NCI-H2081 (cell line): ENCODE data around the gene RND3.

Experiments used
- DNase-seq, 2 experiments: peaks; one replicate each; lab custom pipeline; 2025; lab: John Stamatoyannopoulos, UW

The RND3 gene, protein sequence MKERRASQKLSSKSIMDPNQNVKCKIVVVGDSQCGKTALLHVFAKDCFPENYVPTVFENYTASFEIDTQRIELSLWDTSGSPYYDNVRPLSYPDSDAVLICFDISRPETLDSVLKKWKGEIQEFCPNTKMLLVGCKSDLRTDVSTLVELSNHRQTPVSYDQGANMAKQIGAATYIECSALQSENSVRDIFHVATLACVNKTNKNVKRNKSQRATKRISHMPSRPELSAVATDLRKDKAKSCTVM

DNA sequence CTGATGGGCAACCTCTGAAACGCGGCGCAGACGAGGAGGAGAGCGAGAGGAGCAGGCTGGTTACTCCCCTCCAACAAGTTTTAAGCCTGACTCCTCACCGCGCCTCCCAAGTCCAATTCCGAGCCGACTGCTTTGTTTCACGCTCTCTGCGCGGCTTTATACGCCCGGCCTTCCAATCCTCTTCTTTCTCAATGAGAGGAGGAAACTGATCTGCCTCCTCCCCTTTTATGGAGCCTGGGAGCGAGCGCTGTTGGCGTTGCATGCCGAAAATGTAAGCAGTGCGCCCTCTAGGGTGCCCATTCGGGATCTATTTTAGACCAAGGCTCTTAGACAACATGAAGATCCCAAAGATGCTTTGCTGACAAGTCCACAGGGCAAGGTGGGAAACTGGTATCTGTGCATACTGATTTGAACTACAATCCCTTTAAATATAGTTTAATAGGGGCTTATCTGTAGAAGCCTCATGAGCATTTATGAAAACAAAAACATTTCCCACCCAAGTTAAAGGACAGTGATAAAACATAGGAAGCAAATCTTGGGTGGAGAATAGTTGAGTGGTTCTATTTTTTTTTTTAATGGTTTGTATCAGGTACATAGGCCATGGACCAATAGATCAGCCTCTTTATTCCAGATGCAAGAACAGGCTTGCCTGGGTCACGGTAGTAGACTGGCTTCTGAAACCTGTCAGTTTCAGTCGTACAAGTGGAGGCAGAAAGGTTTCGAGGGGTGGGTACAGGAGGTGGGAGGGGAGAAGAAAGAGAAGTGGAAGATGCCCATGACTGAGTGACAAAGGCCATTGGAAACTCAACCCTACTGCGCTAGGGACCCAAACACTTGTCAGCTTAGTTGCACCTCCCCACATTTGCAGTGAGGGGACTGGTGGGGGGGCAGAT lies at the start of gene RND3:
Gene RND3 (minus strand): TSS at position 131 of the 893 bp plus-strand sequence. CDS start 250 bp downstream, outside the sequence.
- peak; percentile 96 to 98 for DNase-seq

DNA sequence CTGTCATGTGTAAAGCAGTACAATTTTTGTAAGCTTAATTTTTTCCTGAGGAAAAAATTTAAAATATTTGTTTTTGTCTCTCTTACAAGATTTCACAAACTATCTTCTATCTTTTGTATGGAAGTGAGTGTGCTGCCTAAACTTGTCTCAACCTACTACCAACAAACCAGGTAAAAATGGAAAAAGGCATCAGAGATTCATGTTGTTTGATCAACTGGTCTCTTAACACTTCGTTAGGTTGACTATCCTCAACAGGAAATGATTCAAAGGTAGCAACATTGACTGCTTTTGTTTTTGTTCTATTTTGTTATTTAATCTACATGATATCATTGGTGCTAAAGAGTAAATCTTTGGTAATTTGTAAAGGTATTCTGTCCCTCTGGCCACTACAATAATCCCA lies 47.7 kb upstream of the RND3 start:
- no peak for DNase-seq

DNA sequence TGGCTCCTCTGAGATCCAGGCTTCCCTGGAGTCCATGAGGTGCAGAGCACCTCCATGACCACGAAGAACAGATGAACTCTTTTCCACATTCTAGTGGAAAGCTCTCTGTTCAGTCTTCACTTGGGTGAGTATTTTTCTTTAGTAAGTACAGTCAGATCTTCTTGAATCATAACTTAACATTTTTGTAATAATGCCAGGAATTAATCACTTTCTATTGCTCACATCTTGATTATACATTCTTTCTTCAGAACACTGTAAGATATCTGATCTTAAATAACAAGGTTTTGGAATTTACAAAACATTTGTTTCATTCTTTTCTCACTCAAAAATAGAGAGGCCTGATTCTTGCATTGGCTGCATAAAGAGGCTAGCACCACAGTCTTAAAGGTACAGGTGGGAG lies 45.4 kb upstream of the RND3 start:
- DNase-seq = no peak

DNA sequence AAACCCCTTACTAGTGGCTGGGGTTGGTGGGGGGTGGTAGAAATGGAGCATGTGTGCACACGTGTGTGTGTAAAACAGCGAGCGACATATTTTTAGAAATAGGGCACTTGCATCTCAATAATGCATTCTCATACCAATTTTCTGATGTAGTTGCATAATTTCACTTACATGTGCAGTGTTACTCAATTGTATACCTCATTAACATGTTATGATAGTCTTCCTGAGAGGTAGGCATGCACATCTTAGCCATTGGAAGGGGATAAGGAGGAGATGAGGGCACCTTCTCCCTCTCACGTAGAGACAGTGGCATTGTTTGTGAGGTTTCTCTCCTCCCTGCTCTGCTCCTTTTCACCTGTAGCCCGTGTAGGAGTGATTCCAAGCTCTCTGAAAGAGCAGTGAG lies 44.6 kb upstream of the RND3 start:
- no peak for DNase-seq

DNA sequence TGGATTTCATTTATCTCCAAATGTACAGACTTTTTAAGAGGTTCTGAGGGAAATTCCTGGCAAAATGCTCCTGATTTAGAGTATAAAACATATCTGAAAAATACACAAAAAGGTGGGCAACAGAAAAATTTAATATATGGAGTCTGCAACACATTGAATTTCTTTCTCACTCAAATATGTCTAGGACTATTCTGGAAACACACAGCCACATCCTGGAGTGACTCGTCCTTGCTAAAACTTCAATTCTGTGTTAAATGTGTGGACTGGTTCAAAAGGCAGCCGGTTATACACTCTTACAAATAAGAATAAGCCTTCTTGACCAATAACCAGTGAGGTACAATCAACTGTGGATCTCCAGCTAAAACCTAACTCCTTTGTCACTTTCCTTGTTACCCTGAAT lies 44.1 kb upstream of the RND3 start:
- DNase-seq = no peak

DNA sequence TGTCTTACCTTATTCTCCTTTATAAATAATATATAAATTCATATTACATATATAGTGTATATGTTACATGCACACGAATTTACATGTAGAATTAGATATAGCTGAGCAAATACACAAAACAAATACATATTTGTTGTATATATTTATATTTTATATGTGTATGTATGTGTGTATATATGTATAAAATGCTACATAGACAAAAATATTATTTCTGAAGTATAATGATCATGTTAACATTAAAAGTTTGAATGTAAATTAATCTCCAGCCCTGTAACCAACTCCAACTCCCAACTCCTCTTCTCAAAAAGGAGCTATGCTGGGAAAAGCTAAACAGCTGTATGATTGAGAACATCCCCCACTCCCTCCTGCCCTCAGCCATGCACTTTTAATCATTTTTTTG lies 42.7 kb upstream of the RND3 start:
- DNase-seq = no peak

DNA sequence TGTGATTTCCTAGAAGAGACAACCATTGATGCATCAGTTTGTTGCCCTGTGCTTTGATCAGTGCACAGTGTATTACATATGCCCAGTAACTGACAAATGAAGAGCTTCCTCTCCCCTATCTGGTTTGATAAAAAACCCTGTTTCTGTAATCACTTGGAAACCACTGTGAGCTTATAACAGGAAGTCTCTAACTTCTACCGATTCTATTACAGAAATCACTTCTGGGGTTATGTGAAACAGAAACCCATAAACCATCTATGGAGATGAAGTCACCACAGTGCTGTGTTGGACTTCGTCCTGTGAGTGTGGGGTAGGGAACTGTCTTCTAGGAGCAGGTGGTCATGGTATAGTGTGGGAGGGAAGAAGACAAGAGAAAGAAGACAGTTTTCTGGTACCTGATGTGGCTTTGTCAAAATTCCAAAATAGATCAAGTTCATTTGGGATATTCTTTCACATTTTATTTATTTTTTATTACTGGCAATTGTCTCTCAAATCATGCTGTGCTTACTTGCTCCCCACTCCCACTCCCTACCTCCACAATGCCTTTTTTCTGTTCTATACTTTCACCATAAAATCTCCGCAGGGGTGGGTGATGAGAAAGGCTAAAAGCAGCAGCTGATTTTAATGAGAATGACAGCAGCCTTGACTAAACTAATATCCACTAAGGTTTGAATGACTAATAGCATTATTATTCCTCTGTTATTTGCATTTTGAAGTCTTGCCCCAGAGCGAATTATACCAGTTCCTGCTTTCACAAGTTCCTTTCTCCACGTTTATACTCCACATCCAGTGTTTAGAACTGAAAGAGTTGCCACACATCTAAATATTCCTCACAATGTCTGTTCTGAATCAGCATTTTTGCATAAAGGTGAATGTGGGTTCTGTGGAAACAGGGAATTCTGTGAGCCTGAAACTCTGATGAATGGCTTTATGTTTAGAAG lies 41.7 kb upstream of the RND3 start:
- no peak for DNase-seq

DNA sequence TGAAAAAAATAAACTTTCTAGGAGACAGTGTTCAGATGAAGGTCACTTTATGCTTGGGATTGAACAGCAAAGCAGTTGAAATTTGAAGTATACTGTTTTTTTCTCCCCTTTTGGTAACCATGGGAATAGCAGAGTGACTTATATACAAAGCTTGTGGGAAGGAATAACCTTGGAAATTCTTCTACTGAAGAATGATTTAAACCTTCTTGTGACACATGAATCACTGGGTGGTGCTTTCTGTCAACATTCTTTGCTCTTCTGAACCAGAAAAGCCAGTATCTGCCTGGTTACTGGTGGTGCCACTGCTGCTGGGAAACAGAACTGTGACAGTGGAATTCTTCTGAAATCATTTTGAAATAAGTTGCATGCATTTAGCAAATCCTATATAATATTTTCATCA lies 39.4 kb upstream of the RND3 start:
- no peak for DNase-seq

DNA sequence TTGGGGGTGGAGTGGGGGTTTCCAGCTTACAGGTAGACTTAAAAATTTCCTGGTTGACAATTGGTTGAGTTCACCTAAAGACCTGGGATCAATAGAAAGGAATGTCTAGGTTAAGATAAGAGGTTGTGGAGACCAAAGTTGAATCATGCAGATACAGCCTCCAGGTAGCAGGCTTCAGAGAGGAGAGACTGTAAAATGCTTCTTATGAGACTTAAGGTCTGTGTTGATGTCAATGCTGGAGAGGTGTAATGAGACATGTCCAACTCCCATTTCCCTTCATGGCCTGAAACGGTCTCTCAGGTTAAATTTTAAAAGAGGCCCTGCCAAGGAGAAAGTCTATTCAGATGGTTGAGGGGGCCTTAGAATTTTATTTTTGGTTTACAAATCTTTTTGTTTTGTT lies 38.5 kb upstream of the RND3 start:
- DNase-seq = no peak

DNA sequence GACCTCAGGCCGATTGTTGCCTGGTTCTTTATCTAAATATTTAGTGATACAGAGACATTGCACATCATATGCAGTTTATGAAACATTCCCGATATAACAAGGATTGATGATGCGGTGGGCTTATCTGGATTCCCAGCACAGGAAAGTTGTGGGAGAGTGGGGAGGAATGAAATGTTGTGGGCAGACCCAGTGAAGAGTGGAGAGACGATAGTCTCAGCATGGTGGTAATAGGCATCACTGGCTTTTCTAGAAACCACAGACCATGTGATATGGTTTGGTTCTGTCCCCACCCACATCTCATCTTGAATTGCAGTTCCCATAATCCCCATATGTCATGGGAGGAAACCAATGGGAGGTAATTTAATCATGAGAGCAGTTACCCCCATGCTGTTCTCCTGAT lies 34.8 kb upstream of the RND3 start:
- no peak for DNase-seq

DNA sequence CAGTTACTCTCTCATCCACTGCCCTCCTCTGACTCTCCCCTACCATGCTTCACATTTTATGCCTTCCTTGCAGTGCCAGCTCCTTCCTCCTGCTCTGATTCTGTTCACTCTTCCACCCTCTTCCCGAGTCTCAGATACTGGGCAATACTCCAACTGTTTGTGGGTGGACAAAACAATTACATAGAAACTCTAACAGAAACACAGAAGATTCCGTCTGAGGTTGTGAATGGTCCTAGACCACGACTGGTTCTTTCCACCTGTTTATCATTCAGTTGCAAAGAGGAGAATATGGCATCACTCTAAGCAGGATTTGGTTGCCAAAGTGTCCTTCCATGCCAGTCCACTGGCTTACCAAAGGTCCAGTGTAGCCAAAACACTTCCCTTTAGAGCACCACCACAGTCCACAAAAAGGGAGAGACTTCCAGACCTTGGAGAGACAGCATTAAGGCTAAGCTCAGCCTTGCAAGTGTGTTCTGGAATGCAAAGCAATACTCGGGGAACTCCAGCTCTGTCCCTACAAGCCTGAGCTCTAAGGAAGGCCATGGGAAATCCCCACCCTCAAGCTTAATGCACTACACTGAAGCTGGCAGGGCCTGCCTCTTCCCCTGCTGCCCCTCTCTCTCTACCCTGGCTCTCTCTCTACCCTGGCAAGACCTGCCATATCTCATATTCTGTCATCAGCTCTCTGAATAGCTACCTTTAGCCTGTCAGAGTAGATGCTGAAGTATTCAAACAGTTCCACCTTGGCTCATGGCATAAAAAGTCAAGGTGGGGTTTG lies 33.6 kb upstream of the RND3 start:
- DNase-seq = no peak

DNA sequence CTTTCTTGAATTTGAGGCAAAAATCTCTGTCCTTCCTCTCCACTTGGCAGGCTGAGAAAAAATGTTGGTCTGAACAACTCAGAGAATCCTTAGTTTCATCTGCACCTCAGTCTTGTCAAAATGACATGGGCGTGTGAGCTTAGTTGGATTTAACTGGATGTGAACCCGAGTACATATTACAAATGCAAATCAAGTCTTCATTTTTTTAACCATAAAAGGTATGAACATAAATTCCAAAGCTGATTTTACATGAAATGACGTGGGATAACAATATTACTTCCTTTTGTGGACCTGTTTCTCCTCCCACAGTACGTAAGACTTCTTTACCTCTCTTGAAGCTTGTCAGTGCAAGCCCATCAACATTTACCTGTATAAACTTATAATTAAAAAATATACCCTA lies 32.6 kb upstream of the RND3 start:
- DNase-seq = no peak

DNA sequence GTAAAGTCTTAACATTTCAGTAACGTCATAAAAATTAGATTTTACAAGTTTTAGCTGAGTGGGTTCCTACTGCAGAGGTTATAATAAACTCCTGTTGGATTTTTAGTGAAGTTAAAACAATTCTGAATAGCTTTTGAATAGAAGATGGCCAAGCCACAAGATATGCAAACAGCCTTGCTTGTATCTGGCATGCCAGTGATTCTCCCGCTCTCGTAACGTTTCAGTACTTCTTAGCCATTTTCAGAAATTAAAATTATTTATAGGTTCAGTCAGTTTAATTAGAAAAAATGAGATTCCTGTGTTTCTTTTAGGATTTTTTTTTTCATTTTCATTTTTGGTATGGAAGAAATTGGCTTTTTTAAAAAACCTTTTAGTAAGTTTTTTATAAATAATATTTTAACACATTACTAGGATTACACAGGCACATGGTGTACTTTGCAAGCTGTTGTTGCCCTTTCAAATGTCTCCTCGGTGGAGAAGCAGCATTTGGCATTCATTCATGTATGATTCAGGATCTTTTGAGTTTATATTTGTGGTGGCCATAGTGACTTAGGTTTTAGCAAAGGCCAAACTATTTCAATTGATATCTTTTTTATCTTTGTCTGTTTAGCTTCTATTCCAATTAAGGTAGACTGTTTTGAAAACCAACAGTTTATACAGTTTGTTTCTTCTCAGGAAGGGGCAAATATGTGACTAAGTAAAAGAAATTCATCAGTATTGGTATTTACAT lies 30.6 kb upstream of the RND3 start:
- no peak for DNase-seq

DNA sequence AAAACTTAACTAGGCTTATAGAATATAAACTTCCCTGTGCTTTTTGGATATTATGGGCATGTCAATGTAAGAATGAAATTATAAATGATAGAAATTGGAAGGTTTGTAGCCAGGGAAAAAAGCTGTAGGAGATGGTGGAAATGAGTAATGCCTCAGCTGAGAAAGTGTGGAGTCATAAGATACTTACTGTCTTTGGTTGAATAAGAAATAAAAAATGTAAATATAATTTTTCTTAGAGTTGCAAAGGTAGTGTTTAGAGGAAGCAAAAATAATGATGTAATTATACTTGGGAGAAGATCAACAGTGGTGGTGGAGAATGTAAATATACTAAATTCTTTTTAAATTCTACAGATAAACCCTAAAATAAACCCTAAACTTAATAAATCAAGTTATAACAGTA lies 26.2 kb upstream of the RND3 start:
- DNase-seq = no peak

DNA sequence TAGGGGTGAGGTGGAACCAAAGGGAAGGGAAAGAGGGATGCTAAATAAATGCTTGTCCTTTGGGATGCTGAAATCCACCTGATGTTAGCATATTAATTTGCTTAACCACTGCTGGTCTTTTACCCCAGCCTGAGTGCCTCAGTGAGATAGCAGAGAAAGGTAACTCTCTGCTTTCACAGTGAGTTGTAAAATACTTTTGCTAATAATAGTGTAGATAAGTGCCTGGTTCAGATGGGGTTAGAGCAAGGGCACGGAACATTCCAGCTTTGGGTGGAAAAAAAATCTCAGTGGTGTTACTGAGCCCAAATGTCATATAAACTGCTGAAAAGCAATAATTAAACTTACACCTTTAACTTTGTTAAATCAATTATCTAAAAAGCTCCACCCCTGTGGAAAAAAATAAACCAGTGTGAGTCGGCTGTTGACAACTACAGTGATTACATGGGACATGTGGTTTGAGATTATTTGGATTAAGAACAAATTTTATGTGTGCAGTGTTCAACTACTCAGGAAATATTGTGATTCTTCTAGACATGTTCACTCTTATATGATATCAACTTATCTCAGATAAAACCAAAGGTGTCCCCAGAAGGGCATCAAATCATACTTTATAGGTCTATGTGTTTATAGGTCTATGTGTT lies 21.1 kb upstream of the RND3 start:
- no peak for DNase-seq

DNA sequence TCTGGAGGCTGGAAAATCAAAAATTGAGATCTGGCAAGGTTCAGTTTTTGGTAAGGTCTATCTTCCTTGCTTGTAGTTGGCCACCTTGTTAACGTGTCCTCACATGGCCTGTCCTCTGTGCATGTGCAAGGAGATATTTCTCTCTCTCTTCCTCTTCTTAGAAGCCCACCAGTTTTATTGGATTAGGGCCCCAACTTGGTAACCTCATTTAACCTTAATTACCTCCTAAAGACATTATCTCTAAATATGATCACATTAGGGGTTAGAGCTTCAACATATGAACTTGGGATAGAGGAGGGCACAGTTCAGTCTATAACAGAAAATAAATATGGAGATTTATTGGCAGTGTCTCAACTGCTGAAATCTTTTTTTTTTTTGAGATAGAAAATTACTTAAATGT lies 19.6 kb upstream of the RND3 start:
- no peak for DNase-seq

DNA sequence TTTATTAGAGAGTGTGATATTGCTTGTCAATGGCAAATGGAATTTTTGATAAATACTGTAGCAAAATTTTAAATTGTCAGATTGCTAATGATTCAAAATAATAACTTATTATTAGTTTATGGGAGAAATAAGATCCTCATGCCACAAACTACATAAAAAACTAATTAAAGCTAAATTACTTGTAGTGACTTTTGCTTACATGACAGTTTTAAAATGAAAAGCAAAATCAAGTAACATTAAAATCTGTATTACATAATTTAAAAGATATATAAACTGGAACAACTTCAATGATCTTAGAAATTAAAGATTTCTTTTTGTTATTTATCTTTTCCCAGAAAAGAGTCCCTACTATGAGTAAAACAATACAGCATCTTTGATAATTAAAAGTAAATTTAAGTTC lies 17.7 kb upstream of the RND3 start:
- DNase-seq = no peak

DNA sequence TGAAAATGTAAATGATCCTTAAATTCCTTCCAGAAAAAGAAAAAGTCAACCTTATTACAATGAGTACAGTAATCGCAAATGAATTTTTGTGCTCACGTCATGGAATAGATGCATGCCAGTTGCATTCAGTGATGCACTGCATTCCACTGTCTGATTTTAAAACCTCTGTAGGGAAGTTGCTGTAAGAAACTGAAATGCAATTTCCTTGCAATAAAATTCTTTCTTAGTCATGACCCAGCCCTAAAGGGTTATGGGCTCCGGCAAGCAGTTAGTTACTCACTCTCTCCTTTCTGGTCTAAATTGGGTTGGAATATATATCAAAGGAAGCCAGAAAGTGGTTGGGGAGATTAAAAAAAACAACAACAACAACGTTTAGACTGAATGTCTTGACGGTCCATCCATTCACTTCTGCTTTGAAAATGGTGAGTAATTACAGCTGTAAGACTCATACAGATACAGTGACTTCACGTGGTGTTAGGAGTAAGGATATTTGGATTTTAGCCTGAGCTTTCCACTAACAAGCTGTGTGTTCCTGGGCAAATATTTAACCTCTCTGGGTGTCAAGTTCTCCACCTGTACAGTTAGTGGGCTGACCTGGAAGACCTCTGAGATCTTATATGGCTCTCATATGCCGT lies 8.6 kb upstream of the RND3 start:
- DNase-seq = no peak

DNA sequence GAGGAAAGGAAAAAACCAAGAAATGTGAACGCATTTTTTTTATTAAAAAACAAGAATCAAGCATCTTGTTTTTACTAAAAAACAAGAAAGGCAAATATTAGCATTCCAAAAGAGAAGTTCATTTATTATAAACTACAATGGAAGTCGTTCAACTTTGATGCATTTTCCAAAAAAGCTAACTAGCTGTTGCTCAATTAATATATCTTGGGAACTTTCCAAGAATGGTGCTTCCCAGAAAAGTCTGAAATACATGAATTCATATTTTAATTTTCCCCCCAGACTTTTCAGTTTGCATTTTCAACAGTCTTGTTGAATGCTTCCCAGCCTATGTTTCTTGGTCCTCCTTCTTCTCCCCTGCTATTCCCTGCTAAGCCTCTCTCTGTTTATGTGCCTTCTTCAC lies 7.5 kb upstream of the RND3 start:
- no peak for DNase-seq
